Measurements from ENCODE around the gene RNU6-1.

The RNU6-1 gene

DNA sequence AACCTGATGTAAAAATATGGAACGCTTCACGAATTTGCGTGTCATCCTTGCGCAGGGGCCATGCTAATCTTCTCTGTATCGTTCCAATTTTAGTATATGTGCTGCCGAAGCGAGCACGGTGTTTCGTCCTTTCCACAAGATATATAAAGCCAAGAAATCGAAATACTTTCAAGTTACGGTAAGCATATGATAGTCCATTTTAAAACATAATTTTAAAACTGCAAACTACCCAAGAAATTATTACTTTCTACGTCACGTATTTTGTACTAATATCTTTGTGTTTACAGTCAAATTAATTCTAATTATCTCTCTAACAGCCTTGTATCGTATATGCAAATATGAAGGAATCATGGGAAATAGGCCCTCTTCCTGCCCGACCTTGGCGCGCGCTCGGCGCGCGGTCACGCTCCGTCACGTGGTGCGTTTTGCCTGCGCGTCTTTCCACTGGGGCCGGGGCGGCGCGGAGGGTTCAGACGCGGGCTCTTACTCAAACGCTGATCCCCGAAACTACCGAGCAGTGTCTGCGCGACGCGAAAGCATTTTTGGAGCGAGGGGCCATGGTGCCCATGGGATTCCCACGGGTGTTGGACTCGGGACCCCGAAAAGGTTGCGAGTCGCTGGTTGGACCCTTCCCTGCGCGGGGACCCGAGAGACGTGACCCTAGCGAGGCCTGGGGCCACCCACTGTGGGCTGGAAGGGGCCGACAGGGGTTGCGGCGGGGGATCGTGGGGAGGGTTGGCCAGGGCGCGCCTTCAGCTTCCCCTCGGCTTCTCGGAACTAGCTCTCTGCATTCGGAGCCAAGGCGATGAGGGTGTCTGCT is at the start of gene RNU6-1:
RNU6-1 (minus strand) TSS at position 117 of the 820 bp plus-strand sequence.
- peak within 1 kb of the TSS; percentile 93 for H3K4me3 ChIP-seq (ENCODE audit: low read depth, low read length)
- peak within 1 kb of the TSS; percentile 91 for H3K9ac ChIP-seq (ENCODE audit: low read depth, low read length)
- H3K27me3 ChIP-seq (ENCODE audit: control insufficient read depth, insufficient read depth, low read length) = peaks cover 41% of the 10 kb centered on the region
- H3K36me3 ChIP-seq (ENCODE audit: control insufficient read depth, insufficient read depth, low read length) = no peaks in the 10 kb centered on the region
- peaks cover 22% of the 10 kb centered on the region for H3K4me1 ChIP-seq (ENCODE audit: control insufficient read depth, insufficient read depth, low read length)
- H3K9me3 ChIP-seq (ENCODE audit: control insufficient read depth, insufficient read depth, low read length) = no peaks in the 10 kb centered on the region

DNA sequence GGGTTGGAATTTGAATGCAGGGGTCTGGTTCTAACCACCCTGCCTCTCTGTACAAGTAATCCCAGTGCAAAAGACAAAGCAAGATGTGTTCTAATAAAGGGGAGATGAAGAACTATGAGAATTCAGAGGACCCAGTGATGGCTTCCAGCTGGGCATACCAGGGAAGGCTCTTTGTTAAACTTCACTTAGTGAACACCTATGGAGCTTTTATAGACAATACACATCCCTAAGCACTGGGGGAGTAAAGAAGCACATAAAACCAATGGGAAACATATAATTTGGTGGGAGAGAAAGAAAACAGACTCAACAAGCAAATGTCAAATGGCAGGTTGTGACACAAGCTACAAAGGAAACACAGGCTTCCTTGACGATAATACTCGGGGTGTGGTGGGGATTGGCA is 47.9 kb upstream of the RNU6-1 start:
- Histone ChIP-seq H3K4me1 (ENCODE audit: control insufficient read depth, insufficient read depth, low read length) (peaks cover 7% of the 10 kb centered on the region), H3K27me3 (ENCODE audit: control insufficient read depth, insufficient read depth, low read length) (peaks cover 12% of the 10 kb centered on the region), H3K36me3 (ENCODE audit: control insufficient read depth, insufficient read depth, low read length) (no peaks in the 10 kb centered on the region), H3K9me3 (ENCODE audit: control insufficient read depth, insufficient read depth, low read length) (no peaks in the 10 kb centered on the region), H3K9ac (ENCODE audit: low read depth, low read length) (no peak overlapping the region), H3K4me3 (ENCODE audit: low read depth, low read length) (no peak overlapping the region)

DNA sequence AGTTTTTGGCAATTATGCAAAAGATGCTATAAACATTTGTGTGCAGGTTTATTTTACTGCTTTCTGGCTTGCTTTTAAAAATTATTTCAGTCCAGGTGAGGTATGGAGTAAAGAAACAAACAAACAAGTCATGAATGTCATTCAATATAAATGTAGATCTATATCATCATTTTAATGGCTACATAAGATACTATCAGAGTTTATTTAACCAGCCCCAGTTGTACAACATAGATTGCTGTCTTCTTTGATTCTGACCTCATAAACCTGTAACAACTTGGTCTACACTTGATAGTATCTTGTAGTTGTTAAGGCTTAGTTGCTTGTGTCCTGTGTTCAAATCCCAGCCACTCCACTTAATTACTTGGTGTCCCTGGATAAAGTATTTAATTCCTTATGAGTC is 46.0 kb upstream of the RNU6-1 start:
- Histone ChIP-seq H3K4me3 (ENCODE audit: low read depth, low read length) (no peak overlapping the region), H3K4me1 (ENCODE audit: control insufficient read depth, insufficient read depth, low read length) (peaks cover 7% of the 10 kb centered on the region), H3K36me3 (ENCODE audit: control insufficient read depth, insufficient read depth, low read length) (no peaks in the 10 kb centered on the region), H3K9me3 (ENCODE audit: control insufficient read depth, insufficient read depth, low read length) (no peaks in the 10 kb centered on the region), H3K9ac (ENCODE audit: low read depth, low read length) (no peak overlapping the region), H3K27me3 (ENCODE audit: control insufficient read depth, insufficient read depth, low read length) (peaks cover 12% of the 10 kb centered on the region)

DNA sequence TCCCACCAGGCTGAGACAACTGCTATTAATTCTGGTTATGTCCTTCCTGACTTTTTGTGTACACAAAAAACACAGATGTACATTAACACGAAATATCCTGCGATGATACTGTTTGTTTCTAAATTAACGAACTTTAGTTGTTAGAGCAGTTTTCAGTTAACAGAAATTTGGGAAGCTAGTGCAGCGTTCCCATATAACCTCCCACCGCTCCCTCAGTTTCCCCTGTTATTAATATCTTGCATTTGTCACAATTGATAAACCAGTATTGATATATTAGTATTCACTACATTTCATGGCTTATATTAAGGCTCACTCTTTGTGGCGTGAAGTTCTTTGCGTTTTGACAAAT is 45.3 kb upstream of the RNU6-1 start:
- H3K4me1 ChIP-seq (ENCODE audit: control insufficient read depth, insufficient read depth, low read length) = peaks cover 7% of the 10 kb centered on the region
- peaks cover 12% of the 10 kb centered on the region for H3K27me3 ChIP-seq (ENCODE audit: control insufficient read depth, insufficient read depth, low read length)
- H3K36me3 ChIP-seq (ENCODE audit: control insufficient read depth, insufficient read depth, low read length) = no peaks in the 10 kb centered on the region
- H3K9me3 ChIP-seq (ENCODE audit: control insufficient read depth, insufficient read depth, low read length) = no peaks in the 10 kb centered on the region
- H3K4me3 ChIP-seq (ENCODE audit: low read depth, low read length) = peak overlapping the region; percentile 44
- H3K9ac ChIP-seq (ENCODE audit: low read depth, low read length) = no peak overlapping the region

DNA sequence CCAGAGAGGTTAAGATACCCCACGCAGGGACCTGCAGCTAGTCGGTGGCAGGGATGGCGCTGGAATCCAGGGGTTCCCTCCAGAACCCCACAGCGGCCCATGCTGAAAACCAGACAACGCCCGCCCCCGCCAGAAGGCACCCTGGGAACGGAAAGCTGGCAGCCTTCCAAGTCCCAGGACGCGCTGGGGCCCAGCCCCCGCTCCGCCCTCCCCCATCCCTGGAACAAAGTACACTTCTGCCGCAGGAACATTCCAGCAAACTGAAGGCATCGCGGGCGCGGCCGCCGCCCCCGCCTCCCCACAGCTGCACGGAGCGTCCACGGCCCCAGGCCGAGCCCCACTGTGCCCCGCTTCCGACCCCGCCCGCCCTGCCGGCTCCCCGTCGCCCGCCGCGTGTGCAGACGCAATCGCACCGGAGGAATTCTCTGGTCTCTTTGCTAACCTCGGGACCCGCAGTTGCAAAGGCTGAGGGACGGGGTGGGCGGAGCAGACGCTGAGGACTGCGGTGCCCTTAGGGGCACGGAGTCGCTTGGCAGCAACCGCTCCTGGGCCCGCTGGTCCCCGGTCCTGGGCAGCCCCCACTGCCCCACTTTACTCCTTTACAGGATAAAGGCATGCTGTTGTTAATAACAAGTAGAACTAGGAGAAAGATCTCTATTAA is 44.8 kb upstream of the RNU6-1 start:
- Histone ChIP-seq H3K4me1 (ENCODE audit: control insufficient read depth, insufficient read depth, low read length) (peaks cover 7% of the 10 kb centered on the region), H3K9ac (ENCODE audit: low read depth, low read length) (peak overlapping the region; percentile 42), H3K4me3 (ENCODE audit: low read depth, low read length) (peak overlapping the region; percentile 44)

DNA sequence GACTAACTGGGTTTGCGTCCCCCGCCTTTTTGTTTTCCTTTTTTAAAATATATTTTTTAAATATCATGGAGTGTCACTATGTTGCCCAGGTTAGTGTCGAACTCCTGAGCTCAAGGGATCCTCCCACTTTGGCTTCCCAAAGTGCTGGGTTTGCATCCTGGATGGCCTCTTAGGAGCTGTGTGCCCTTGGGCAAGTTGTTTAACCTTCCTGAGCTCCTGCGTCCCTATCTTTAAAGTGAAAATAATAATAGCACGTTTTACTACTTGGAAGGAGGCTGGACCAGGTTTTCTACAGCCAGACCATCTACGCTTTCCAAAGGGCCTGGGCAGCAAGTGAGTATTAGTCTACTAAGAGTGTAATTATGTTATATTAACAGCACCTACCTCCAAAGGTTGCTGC is 44.2 kb upstream of the RNU6-1 start:
- H3K9me3 ChIP-seq (ENCODE audit: control insufficient read depth, insufficient read depth, low read length) = no peaks in the 10 kb centered on the region
- no peak overlapping the region for H3K9ac ChIP-seq (ENCODE audit: low read depth, low read length)
- no peaks in the 10 kb centered on the region for H3K36me3 ChIP-seq (ENCODE audit: control insufficient read depth, insufficient read depth, low read length)
- peaks cover 7% of the 10 kb centered on the region for H3K4me1 ChIP-seq (ENCODE audit: control insufficient read depth, insufficient read depth, low read length)
- peak overlapping the region; percentile 44 for H3K4me3 ChIP-seq (ENCODE audit: low read depth, low read length)
- peaks cover 12% of the 10 kb centered on the region for H3K27me3 ChIP-seq (ENCODE audit: control insufficient read depth, insufficient read depth, low read length)

More for the DNA sequence above, 44.8 kb upstream of the RNU6-1 start:
- H3K36me3 ChIP-seq (ENCODE audit: control insufficient read depth, insufficient read depth, low read length) = no peaks in the 10 kb centered on the region
- H3K9me3 ChIP-seq (ENCODE audit: control insufficient read depth, insufficient read depth, low read length) = no peaks in the 10 kb centered on the region
- peaks cover 12% of the 10 kb centered on the region for H3K27me3 ChIP-seq (ENCODE audit: control insufficient read depth, insufficient read depth, low read length)

DNA sequence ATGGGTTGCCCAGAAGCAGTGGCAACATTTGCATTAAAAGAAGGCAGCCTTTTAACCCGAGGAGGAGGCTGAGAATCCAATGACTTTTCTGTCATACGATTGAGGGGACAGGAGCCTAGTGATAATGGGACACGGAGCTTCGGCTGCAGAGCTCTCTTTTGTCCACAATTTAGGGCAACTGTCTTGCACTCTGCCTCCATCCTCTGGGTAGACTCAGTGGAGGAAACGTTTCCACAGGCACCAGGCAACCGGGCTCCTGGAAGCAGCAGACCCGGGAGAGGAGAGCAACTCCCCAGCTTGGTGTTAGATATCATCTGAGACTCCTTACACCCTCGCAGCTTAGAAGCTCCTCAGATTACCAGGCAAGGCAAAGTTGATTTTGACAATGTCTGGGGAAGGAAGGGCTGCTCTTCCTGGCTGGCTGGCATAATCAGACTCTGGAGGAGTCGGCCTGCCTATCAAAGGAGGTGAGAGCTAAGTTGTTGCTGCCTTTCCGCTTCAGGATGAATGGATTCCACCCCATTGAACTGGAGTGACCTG is 43.5 kb upstream of the RNU6-1 start:
- Histone ChIP-seq H3K4me1 (ENCODE audit: control insufficient read depth, insufficient read depth, low read length) (peaks cover 7% of the 10 kb centered on the region), H3K4me3 (ENCODE audit: low read depth, low read length) (no peak overlapping the region), H3K27me3 (ENCODE audit: control insufficient read depth, insufficient read depth, low read length) (peaks cover 9% of the 10 kb centered on the region), H3K9me3 (ENCODE audit: control insufficient read depth, insufficient read depth, low read length) (no peaks in the 10 kb centered on the region), H3K36me3 (ENCODE audit: control insufficient read depth, insufficient read depth, low read length) (no peaks in the 10 kb centered on the region), H3K9ac (ENCODE audit: low read depth, low read length) (no peak overlapping the region)

DNA sequence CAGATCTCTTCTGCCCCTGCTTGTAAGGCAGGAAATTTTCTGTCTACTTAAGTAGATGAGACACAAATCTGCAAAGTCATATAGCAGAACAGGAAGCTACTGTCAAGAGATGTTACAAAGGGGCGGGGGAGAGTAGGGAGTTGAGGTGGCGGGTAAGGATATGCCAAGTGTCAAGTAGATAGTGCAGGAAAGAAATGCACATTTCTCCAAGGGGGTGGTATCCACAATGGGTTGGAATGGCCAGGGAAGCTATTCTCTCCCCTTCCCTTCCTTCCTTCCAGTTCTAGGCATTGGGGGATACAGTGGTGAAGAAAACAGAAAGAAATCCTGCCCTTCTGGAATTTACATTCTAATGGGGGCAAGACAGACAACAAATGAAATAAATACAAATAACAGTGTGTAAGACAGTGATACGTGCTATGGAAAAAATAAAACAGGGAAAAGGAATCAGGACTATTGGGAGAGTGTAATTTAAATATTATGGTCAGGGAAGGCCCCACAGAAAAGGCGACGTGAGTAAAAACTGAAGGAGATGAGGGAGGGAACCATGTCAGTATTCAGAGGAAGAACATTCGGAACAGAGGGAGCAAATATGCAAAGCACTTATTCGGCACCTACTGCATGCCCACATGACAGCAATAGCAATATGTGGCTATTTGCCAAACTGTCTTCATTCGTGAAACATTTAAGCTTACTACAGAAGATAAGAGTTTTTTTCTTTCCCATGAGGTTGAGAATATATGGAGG is 42.8 kb upstream of the RNU6-1 start:
- no peak overlapping the region for H3K9ac ChIP-seq (ENCODE audit: low read depth, low read length)
- H3K9me3 ChIP-seq (ENCODE audit: control insufficient read depth, insufficient read depth, low read length) = no peaks in the 10 kb centered on the region
- H3K4me1 ChIP-seq (ENCODE audit: control insufficient read depth, insufficient read depth, low read length) = peaks cover 7% of the 10 kb centered on the region
- H3K27me3 ChIP-seq (ENCODE audit: control insufficient read depth, insufficient read depth, low read length) = peaks cover 9% of the 10 kb centered on the region
- H3K4me3 ChIP-seq (ENCODE audit: low read depth, low read length) = no peak overlapping the region
- no peaks in the 10 kb centered on the region for H3K36me3 ChIP-seq (ENCODE audit: control insufficient read depth, insufficient read depth, low read length)

DNA sequence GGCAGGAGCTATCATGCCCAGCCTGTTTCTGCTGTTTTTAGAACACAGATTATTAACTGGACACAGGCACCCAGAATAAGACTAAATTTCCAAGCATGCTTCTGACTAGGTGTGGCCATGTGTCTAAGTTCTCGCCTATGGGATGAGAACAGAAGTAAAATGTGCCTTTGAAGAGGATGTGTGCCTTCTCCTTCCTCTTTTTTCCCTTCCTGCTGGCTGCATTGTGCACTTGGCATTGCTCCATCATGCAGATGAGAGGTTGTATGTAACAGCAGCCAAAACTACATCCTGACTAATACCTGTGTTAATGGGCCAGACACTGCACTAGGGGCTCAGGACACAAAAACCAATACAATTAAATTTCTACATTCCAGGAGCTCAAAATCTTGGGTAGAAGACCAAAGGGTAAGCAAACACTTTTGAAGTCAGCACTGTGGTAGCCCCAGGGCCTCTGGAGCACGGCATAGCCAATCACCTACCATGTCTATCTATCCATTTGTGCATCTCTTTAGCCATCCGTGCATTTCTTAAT is 40.9 kb upstream of the RNU6-1 start:
- no peaks in the 10 kb centered on the region for H3K9me3 ChIP-seq (ENCODE audit: control insufficient read depth, insufficient read depth, low read length)
- no peak overlapping the region for H3K4me3 ChIP-seq (ENCODE audit: low read depth, low read length)
- H3K9ac ChIP-seq (ENCODE audit: low read depth, low read length) = no peak overlapping the region
- peaks cover 7% of the 10 kb centered on the region for H3K4me1 ChIP-seq (ENCODE audit: control insufficient read depth, insufficient read depth, low read length)
- H3K27me3 ChIP-seq (ENCODE audit: control insufficient read depth, insufficient read depth, low read length) = peaks cover 9% of the 10 kb centered on the region
- no peaks in the 10 kb centered on the region for H3K36me3 ChIP-seq (ENCODE audit: control insufficient read depth, insufficient read depth, low read length)

DNA sequence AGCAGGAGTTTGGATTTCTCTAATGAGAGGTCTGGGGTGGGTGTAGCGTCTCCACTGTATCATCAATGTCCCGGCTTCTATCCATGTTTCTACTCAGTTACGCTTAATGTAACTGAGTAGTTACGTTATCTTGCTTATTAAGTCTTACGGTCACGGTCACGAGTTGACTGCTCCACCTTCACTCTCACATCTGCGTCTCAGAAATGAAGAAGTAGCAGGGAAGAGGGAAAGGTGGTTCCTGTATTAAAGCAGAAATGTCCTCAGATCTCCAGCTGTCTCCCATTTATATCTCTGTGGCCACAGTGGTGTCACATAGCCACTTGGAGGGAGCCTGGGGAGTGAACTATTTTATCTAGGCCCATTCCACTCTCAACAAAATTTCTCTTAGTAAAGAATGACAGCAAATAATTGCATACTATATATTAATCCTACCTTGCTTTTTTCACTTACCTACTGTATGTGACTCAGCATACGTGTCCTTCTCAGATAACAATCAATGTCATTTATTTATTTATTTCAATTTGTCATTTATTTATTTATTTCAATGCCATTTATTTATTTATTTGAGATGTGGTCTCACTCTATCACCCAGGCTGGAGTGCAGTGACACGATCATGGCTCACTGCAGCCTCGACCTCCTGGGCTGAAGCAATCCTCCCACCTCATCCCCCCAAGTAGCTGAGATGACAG is 39.7 kb upstream of the RNU6-1 start:
- Histone ChIP-seq H3K36me3 (ENCODE audit: control insufficient read depth, insufficient read depth, low read length) (no peaks in the 10 kb centered on the region), H3K4me1 (ENCODE audit: control insufficient read depth, insufficient read depth, low read length) (peaks cover 7% of the 10 kb centered on the region), H3K9ac (ENCODE audit: low read depth, low read length) (no peak overlapping the region), H3K27me3 (ENCODE audit: control insufficient read depth, insufficient read depth, low read length) (no peaks in the 10 kb centered on the region), H3K4me3 (ENCODE audit: low read depth, low read length) (no peak overlapping the region), H3K9me3 (ENCODE audit: control insufficient read depth, insufficient read depth, low read length) (no peaks in the 10 kb centered on the region)

DNA sequence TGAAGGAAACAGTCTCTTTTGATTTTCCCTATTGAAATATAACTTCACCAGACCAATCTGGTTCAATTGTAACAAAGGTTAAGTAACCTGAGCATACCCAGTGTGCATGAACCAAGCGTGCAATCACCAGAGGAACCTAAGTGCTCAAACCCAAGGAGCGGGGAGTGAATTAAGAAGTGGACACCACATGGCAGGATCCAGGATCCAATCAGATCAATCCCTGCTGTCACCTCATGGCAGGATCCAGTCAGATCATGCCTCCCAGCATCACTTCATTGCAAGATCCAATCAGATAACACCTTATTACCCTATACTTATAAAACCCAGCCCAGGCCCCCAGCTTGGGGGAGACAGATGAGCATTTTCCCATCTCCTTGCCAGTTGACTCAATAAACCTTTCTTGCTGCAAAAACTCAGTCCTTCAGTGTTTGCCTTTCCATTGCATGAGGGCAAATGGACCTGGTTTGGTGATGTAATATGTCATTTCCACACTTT is 38.9 kb upstream of the RNU6-1 start:
- Histone ChIP-seq H3K36me3 (ENCODE audit: control insufficient read depth, insufficient read depth, low read length) (no peaks in the 10 kb centered on the region), H3K9ac (ENCODE audit: low read depth, low read length) (no peak overlapping the region), H3K4me1 (ENCODE audit: control insufficient read depth, insufficient read depth, low read length) (peaks cover 7% of the 10 kb centered on the region), H3K4me3 (ENCODE audit: low read depth, low read length) (no peak overlapping the region), H3K27me3 (ENCODE audit: control insufficient read depth, insufficient read depth, low read length) (no peaks in the 10 kb centered on the region), H3K9me3 (ENCODE audit: control insufficient read depth, insufficient read depth, low read length) (no peaks in the 10 kb centered on the region)
